Common myeloid progenitor, CD34-positive (primary cell): Measurements from ENCODE around the gene RAB7A.

Experiments
- CTCF ChIA-PET: fragments of 350-600 bp; sonication (Branson Sonifier 250); formaldehyde crosslinking; loops from one replicate; lab custom pipeline; 2021; ENCODE audit warnings: antibody characterized with exemption; lab: Charles Lee
- POLR2A ChIA-PET: fragments of 350-600 bp; sonication (Branson Sonifier 250); formaldehyde crosslinking; loops from one replicate; lab custom pipeline; 2021; ENCODE audit warnings: antibody characterized with exemption; lab: Charles Lee
- DNase-seq, 3 donors: peaks; one replicate each; pipeline versions ENCODE4 v3.0.0 to v3.0.0-alpha.2; 2013
- H3K27ac ChIP-seq, 2 experiments: 1 replicate in 1 of 2; 2 replicates in 1 of 2; pipeline ENCODE4 v1.7.0; 2013; ENCODE audit warnings: inconsistent platforms in 2 of 2, low read length in 2 of 2, mild to moderate bottlenecking in 2 of 2, low read depth in 1 of 2, moderate library complexity in 1 of 2; ENCODE audit not compliant: severe bottlenecking in 2 of 2, insufficient read depth in 1 of 2, poor library complexity in 1 of 2
- H3K27me3 ChIP-seq, 5 experiments: replicated peaks in 2 of 5; 1 replicate in 3 of 5; 2 replicates in 2 of 5; pipeline versions ENCODE4 v1.6.1 to v1.7.0; 2013; ENCODE audit warnings: low read length in 4 of 5, mild to moderate bottlenecking in 2 of 5, moderate library complexity in 2 of 5, inconsistent platforms in 1 of 5; ENCODE audit not compliant: insufficient read depth in 5 of 5, control insufficient read depth in 4 of 5
- H3K36me3 ChIP-seq, 4 experiments: 1 replicate in 2 of 4; 2 replicates in 2 of 4; pipeline versions ENCODE4 v1.6.1 to v1.7.0; 2013; ENCODE audit warnings: low read length in 3 of 4, control low read depth in 1 of 4, mild to moderate bottlenecking in 1 of 4; ENCODE audit not compliant: control insufficient read depth in 4 of 4, insufficient read depth in 4 of 4
- H3K4me1 ChIP-seq, 4 experiments: 1 replicate in 3 of 4; 2 replicates in 1 of 4; pipeline versions ENCODE4 v1.6.1 to v1.7.1; 2013; ENCODE audit warnings: low read length in 3 of 4, mild to moderate bottlenecking in 3 of 4, control low read depth in 1 of 4, inconsistent platforms in 1 of 4, moderate library complexity in 1 of 4; ENCODE audit not compliant: control insufficient read depth in 4 of 4, insufficient read depth in 4 of 4; ENCODE audit errors: control extremely low read depth in 1 of 4
- H3K4me3 ChIP-seq, 7 experiments: 1 replicate in 4 of 7; 2 replicates in 3 of 7; pipeline versions ENCODE4 v1.5.1 to v1.7.0; 2013; ENCODE audit warnings: mild to moderate bottlenecking in 7 of 7, low read length in 6 of 7, moderate library complexity in 6 of 7, inconsistent platforms in 2 of 7, low read depth in 2 of 7, control low read depth in 1 of 7; ENCODE audit not compliant: insufficient read depth in 4 of 7, control insufficient read depth in 1 of 7; ENCODE audit errors: extremely low read depth in 1 of 7
- H3K9me3 ChIP-seq, 5 experiments: 1 replicate in 4 of 5; 2 replicates in 1 of 5; pipeline versions ENCODE4 v1.6.1 to v1.7.1; 2013; ENCODE audit warnings: low read length in 4 of 5, mild to moderate bottlenecking in 2 of 5, inconsistent platforms in 1 of 5, low read depth in 1 of 5, moderate library complexity in 1 of 5; ENCODE audit not compliant: control insufficient read depth in 4 of 5, insufficient read depth in 2 of 5; ENCODE audit errors: control extremely low read depth in 1 of 5
- WGBS: methylation state at CpG from one replicate; pipeline ENCODE4 v1.1.5; 2013; ENCODE audit not compliant: insufficient coverage; 5-methylcytosine and 5-hydroxymethylcytosine counted together

Gene RAB7A

DNA sequence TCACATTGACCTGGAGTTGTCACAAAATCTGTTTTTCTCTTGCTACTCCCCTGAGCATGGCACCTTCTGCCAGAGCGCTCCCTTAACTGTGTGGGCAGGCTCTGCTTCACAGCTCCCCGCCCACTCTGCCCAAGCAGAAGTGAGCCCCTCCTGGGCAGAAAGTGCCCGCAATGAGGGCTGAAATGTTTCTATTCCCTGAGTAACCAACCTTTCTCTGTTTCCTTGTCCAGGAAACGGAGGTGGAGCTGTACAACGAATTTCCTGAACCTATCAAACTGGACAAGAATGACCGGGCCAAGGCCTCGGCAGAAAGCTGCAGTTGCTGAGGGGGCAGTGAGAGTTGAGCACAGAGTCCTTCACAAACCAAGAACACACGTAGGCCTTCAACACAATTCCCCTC, 87.1 kb downstream of the RAB7A start:
- H3K27me3 ChIP-seq = no peaks in the 10 kb centered on the region
- peaks cover 0 to 22% (median 2%) of the 10 kb centered on the region in 4 experiments for H3K4me1 ChIP-seq
- peak in 1 of 3 donors; percentile 41 for DNase-seq
- 71% methylated on average over 7 of the region's 8 CpGs for WGBS
- peaks cover 25 to 86% (median 57%) of the 10 kb centered on the region in 4 experiments for H3K36me3 ChIP-seq
- no peak overlapping the region for H3K4me3 ChIP-seq
- CTCF ChIA-PET = interaction anchor here (0.8 to 4.2 kb wide), 8 partner anchors 10 to 132 kb away, joined by 3 to 20 read pairs (median 5); no protein-coding TSS in a partner anchor
- no peaks in the 10 kb centered on the region for H3K9me3 ChIP-seq
- no peak overlapping the region for H3K27ac ChIP-seq
- POLR2A ChIA-PET = no interaction called here

GRCh38 chr3:128814060-128814459, 88.1 kb downstream of the RAB7A start:
- peaks cover 20 to 89% (median 61%) of the 10 kb centered on the region in 4 experiments for H3K36me3 ChIP-seq
- ChIA-PET POLR2A (interaction anchor here (0.6 kb wide), 1 partner anchor 82 kb away, joined by 3 read pairs; no protein-coding TSS in a partner anchor), CTCF (interaction anchor here (0.6 to 4.2 kb wide), 6 partner anchors 10 to 133 kb away, joined by 3 to 20 read pairs (median 7); no protein-coding TSS in a partner anchor)
- no peaks in the 10 kb centered on the region for H3K9me3 ChIP-seq
- WGBS = 91% methylated on average over 4 of the region's 5 CpGs
- no peak overlapping the region for H3K4me3 ChIP-seq
- no peak for DNase-seq
- H3K27ac ChIP-seq = no peak overlapping the region
- peaks cover 0 to 17% (median 2%) of the 10 kb centered on the region in 4 experiments for H3K4me1 ChIP-seq
- no peaks in the 10 kb centered on the region for H3K27me3 ChIP-seq

DNA sequence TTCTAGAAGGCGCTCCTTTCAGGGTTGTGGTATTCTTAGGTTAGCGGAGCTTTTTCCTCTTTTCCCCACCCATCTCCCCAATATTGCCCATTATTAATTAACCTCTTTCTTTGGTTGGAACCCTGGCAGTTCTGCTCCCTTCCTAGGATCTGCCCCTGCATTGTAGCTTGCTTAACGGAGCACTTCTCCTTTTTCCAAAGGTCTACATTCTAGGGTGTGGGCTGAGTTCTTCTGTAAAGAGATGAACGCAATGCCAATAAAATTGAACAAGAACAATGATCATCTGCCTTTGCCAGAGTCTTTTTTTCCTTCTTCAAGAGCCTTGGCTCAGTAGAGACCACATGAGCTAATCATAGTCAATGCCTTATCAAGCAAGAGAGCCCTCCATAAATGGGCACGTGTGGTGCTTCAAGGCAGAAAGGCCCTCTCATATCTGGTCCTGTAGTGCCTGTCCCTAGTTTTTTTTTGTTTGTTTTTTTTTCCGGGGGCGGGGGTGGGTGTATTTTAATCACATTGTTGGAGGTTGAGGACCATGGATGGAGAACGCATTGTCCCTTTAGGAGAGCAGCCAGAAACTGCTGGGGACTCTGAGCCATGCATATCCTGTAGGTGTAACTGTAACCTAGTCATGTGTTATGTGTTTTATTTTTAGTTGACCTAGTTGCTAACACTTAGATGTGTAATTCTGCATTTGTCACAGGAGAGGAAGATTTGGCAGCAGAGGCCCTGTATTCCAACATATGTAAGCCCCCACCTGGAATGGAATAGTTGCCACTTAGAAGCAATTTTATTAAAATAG, 88.7 kb downstream of the RAB7A start:
- no peaks in the 10 kb centered on the region for H3K9me3 ChIP-seq
- no peak overlapping the region for H3K4me3 ChIP-seq
- H3K27me3 ChIP-seq = no peaks in the 10 kb centered on the region
- CTCF ChIA-PET = interaction anchor here (0.6 to 4.2 kb wide), 4 partner anchors 20 to 134 kb away, joined by 3 to 20 read pairs (median 7); no protein-coding TSS in a partner anchor
- POLR2A ChIA-PET = interaction anchor here (0.6 kb wide), 1 partner anchor 82 kb away, joined by 3 read pairs; no protein-coding TSS in a partner anchor
- H3K27ac ChIP-seq = no peak overlapping the region
- 75% methylated on average over 5 of the region's 8 CpGs for WGBS
- DNase-seq = no peak
- peaks cover 17 to 86% (median 60%) of the 10 kb centered on the region in 4 experiments for H3K36me3 ChIP-seq
- H3K4me1 ChIP-seq = peaks cover 0 to 10% (median 2%) of the 10 kb centered on the region in 4 experiments

- ChIA-PET POLR2A (no interaction called here), CTCF (interaction anchor here (2.0 kb wide), 1 partner anchor 21 kb away, joined by 4 read pairs; no protein-coding TSS in a partner anchor)
- Histone ChIP-seq H3K27me3 (no peaks in the 10 kb centered on the region), H3K4me3 (no peak overlapping the region), H3K36me3 (peaks cover 15 to 87% (median 58%) of the 10 kb centered on the region in 4 experiments), H3K27ac (no peak overlapping the region), H3K9me3 (no peaks in the 10 kb centered on the region), H3K4me1 (peaks cover 0 to 10% (median 2%) of the 10 kb centered on the region in 4 experiments)
- 100% methylated on average over 1 of the region's 3 CpGs for WGBS
- DNase-seq = no peak
Measured at GRCh38 chr3:128815318-128816064, 89.5 kb downstream of the RAB7A start.

- 94% methylated on average over 5 of the region's 5 CpGs for WGBS
- no peaks in the 10 kb centered on the region for H3K9me3 ChIP-seq
- H3K4me1 ChIP-seq = peaks cover 0 to 1% (median 0%) of the 10 kb centered on the region in 4 experiments
- no peak overlapping the region for H3K27ac ChIP-seq
- ChIA-PET POLR2A (no interaction called here), CTCF (interaction anchor here (1.0 kb wide), 1 partner anchor 57 kb away, joined by 3 read pairs; no protein-coding TSS in a partner anchor)
- H3K27me3 ChIP-seq = no peaks in the 10 kb centered on the region
- no peak overlapping the region for H3K4me3 ChIP-seq
- peaks cover 14 to 70% (median 45%) of the 10 kb centered on the region in 4 experiments for H3K36me3 ChIP-seq
- DNase-seq = no peak
Measured at GRCh38 chr3:128818186-128818787, 92.3 kb downstream of the RAB7A start.

DNA sequence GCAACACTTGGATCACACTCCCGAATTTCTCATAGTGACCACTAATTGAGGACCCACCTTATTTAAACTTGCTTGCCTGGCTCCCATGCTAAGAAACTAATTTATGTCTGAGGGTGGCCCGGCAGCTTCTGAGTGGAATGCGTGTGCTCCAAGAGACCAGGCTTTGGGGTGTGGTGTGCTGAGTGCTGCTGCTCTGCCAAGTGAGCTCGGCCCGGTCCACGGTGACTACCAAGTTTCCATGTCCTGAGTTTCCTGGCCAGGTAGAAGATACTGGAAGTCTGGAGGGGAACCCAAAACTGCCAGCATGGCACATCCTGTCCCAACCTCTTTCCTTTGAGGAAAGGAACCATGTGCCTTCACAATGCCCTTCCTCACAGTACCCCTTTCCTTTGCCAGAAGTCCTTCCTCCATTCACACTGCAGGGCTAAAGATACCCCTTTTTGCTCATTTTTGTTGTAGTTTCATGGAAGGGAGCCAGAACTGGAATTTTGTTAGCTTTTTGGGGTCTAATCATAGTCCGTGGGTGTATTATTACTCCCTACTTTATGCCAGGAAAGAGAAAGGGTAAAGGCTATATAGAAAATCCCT, 94.4 kb downstream of the RAB7A start:
- POLR2A ChIA-PET = no interaction called here
- Histone ChIP-seq H3K9me3 (no peaks in the 10 kb centered on the region), H3K4me3 (no peak overlapping the region), H3K27ac (no peak overlapping the region), H3K27me3 (no peaks in the 10 kb centered on the region), H3K4me1 (no peaks in the 10 kb centered on the region), H3K36me3 (peaks cover 14 to 53% (median 33%) of the 10 kb centered on the region in 4 experiments)
- CTCF ChIA-PET = interaction anchor here (2.0 kb wide), 2 partner anchors 25 kb away, joined by 6 to 9 read pairs; no protein-coding TSS in a partner anchor
- DNase-seq = no peak
- WGBS = 100% methylated on average over 6 of the region's 7 CpGs
